NOMO-1 treated with dmso at 0.1 percent for 144 hours (cell line): ENCODE data around the gene CD4.
"Not testable (repeated sequence)": the region's sequence is repeated elsewhere in the genome, so short reads cannot be mapped to it uniquely, and the experiment has no call there.

Source experiments
- DNase-seq: peaks from one replicate; lab custom pipeline; 2025; ENCODE audit not compliant: unreplicated experiment; lab: John Stamatoyannopoulos, UW

Gene CD4

GRCh38 chr12:6788972-6789924 lies at the start of gene CD4:
TSS of gene CD4 (plus strand) at chr12:6789528. CDS start at chr12:6800139, 10,611 bp downstream.
- DNase-seq, result peak; percentile 79

DNA sequence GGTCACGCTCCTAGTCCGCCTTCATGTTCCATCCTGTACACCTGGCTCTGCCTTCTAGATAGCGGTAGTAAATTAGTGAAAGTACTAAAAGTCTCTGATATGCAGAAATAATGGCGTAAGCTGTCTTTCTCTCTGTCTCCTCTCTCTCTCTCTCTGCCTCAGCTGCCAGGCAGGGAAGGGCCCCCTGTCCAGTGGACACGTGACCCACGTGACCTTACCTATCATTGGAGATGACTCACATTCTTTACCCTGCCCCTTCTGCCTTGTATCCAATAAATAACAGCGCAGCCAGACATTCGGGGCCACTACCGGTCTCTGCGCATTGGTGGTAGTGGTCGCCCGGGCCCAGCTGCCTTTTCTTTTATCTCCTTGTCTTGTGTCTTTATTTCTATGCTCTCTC lies 47.2 kb upstream of the CD4 start:
- DNase-seq, result not testable (repeated sequence)

DNA sequence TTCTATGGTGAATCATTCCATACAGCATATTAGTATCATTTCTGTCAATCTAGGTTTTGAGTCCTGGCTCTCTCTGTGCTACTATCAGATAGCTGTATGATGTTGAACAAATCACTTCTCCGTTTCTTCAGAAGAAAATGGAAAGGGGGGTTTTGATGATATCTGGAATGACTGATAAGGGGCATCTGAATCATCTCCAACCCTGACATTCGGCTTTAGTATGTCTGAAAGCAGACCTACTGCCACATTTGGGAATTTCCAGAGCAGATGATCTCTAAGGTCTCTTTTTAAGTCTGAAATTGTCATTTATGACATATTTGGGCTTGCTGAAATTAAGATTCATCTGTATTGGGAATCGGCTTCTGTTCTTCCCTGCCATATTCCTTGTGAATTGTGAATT lies 46.5 kb upstream of the CD4 start:
- DNase-seq, result no peak

DNA sequence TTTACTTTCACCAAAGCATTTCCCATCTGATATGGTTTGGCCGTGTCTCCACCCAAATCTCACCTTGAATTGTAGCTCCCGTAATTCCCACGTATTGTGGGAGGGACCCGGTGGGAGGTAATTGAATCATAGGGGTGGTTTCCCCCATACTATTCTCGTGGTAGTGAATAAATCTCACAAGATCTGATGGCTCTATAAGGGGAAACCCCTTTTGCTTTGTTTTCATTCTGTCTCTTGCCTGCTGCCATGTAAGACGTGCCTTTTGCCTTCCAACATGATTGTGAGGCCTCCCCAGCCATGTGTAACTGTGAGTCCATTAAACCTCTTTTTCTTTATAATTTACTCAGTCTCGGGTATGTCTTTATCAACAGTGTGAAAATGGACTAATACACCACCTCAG lies 46.0 kb upstream of the CD4 start:
- not testable (repeated sequence) for DNase-seq

- DNase-seq, result peak; percentile 89
Measured at GRCh38 chr12:6745741-6746525, 43.4 kb upstream of the CD4 start.

DNA sequence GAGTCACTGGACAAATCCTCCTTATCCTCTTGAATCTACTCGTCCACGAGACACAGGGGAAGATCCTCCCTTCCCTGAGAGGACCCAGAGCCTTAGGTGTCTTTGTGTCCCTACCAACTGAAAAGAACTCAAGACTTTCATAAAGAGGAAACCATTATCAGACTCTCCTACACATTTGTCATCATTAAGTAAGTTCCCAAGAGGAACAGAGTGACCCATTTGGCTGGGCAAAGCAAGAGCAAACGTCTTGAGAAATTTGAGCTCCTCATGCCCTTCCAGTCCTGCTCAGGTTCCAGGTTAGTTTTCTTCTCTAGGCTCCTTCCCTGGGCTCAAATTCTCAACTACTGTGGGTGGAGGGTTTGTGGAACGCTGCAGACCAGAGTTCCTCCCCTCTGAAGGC lies 42.1 kb upstream of the CD4 start:
- DNase-seq, result no peak

DNA sequence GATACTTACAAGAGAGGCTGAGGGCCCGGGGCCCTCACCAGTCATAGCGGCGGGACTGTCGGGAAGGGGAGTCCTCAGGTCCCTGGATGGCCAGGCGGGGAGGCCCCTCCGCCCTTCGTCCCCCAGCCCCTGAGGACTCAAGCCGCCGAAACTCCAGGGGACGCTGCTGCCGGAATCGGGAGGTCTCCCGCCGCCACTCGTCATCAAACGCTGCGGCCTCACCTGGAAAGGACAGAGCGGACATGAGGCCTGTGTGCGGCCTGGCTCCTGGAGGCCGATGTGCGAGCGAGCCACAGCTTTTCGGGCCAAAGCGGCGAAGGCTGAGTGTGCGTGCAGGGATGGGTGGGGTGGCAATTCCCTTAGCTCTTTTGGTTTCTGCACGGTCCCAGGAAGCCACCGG lies 40.6 kb upstream of the CD4 start:
- DNase-seq, result no peak

DNA sequence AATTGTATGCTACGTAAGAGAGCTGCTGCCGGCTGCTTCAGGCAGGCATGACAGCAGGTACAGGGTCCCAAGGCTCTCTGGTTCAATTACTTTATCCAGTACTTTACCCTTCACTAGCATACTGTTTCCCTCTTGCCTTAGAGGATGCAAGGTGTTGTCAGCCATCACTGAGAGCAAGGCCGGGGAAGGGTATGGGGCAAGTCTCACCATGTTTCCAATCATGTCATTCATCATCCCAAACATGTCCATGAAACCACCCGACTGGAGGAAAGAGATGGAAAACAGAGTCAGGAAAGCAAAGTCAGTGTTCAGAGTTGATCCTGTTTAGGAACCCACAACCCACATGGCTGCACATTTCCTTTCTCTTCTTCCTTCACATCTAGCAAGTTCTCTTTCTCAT lies 38.8 kb upstream of the CD4 start:
- DNase-seq, result no peak

DNA sequence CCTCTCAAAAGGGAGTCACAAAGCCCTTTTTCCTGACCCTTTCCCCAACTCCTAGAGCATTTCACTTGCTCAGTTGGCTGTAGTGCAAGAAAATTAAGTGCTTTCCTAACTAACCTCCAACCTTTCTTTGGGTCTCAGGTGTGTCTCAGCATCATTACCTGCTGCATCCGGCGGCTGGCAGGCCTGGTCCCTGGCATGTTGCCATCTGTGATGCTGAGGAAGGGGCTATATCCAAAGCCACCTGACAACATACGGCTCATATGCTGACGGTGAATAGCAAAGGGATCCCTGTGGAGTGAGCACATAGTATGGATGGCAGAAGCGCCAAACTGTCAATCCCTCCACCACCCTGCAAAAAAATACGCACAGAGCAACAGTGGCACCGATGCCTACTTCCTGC lies 37.6 kb upstream of the CD4 start:
- no peak for DNase-seq

DNA sequence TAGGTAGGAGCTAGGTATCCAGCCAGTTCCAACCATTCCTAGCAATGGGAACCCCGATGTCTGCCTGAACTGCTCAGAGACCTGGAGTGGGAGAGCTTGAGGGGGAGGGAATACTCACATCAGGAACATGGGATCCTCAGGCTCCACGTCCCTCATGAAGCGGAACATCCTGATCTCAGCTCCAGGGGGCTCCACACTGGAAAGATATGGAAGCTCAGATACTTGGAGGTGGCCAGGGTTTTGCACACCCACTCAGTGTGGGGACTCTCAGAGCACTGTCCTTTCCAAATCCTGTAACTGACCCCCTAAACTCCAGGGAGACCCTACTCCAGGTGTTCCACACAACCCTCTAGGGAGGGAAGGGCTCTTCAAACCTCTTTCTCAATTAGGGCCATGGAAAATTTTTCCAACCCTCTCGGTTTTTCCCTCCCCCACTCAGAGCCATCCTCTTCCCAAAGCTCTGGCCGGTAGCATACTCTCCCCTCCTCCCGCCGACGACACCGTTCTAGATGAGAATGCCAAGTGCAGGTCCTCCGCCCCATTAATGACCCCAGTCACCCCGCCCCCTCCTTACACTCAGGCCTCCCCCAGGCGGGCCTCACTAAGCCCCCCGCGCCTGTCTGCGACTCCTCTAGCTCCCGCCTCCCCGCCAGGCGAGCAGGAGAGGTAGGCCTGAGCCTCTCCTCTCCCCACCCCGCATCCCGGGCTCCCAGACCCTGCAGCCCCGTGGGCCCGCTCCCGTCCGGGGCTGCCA lies 37.0 kb upstream of the CD4 start:
- DNase-seq, result no peak

DNA sequence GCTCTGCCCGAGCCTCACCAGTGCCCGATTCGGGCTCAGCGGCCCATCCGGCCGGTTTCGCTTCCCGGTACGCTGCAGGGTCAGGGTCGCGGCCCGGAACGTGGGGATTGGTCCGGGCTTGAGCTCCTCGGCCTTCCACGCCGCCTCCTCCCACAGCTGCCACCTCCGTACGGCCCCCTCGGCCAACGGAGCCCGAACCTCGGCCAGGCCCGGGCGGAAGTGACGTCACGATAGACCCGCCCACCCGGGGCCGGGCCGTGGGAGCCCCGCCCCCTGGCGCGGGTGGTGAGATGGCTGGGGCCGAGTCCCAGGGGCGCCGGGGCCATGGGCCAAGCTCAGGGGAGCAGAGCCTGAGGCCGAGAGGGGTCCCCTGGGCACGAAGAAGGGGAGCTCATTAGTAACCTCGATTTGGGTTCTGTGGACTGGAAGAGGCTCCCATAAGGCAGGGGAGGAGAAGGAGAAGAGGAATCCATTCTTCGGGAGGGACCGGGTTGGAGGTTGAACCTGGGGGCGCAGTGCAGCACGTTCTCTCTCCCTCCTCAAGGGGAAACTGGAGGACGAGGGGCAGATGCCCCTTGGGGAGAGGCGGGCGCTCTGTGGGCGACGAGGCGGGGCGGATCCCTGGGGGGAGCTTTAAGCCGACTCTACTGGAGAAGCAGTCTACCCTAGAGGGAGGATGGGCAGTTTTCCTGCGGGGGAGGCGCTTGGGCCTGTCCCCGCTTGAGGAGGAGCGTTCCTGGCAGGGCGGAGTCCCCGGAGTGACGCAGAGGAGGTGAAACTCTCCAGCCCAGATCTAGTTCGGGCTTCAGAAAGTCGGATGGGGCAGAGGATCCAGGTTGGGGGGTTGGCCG lies 36.2 kb upstream of the CD4 start, which contains the start of gene MLF2:
Gene MLF2, minus strand, starts transcription at position 221 of the 851 bp plus-strand sequence. CDS start 807 bp downstream, outside the sequence.
- DNase-seq, result peak; percentile 98

- no peak for DNase-seq
Measured at GRCh38 chr12:6753772-6754356, 35.5 kb upstream of the CD4 start.

GRCh38 chr12:6754411-6754810 lies 34.9 kb upstream of the CD4 start:
- DNase-seq, result no peak

GRCh38 chr12:6757028-6757690 lies 32.2 kb upstream of the CD4 start:
- no peak for DNase-seq

GRCh38 chr12:6758506-6759095 lies 30.7 kb upstream of the CD4 start:
- no peak for DNase-seq

- no peak for DNase-seq
Measured at GRCh38 chr12:6759741-6760140, 29.6 kb upstream of the CD4 start.

DNA sequence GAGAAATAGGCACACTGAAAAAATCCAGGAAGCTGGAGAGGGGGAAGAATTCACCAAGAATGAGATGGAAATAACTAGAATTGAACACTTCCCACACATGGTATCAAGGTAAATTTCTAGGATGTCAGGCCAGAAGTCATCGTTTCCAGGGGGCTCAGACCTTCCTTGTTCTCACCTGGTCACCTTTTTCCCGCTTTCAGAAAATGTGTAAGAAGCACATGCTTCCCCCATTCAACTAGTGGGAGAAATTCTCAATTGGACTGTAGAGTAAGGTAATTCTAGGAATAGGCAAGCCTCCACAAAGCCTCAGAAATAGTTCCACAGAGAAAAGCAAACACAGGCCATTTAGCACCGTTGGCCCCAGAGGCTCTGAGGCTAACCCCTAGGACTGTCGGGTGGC lies 25.9 kb upstream of the CD4 start:
- no peak for DNase-seq

GRCh38 chr12:6764011-6764828 lies 25.1 kb upstream of the CD4 start:
- peak; percentile 77 for DNase-seq
